Measurements from ENCODE around the gene SGCD. TPM values are rescaled to one million over a fixed set of nuclear protein-coding genes. Genes with fewer than 3 reads are reported as not detected.

SGCD gene
- total and polyA plus RNA-seq, 2 experiments from 2014 or later, result 69.7 to 71.2 TPM

DNA sequence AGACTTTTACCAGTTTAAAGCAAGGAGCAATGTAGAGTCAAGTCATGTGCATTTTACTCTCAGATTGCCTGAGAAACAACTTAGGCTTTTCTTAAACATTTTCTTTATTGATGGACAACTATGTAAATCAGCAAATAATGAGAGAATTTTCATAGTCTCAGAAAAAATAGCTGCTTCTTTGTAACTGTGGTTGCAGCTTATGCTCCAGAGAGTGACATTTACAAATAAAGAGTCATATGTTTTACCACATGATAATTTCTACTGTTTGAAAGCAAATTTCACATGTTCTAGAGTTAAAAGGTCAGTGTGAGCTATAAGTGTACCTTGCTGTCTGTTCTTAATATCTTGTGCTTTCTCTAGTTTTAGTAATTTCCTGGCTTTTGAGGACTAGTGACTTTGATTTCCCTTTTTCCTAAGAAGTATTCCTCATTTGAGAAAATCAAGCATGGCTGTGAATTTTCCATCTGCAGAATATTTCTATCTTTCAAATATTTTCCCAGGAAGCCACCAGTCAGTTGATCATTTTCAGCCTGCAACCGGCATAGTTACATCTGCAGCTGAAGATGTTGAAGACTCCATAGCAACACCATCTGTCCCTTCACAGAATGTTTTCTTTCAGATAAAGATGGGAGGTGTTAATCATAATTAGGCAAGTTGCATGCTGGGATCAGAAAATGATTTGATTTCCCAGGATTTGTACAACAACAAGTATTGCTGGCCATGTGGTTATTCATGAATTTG is 229.9 kb downstream of the SGCD start:
- H3F3A ChIP-seq (ENCODE audit: insufficient read depth), result no peaks in the 10 kb centered on the region
- no peaks in the 10 kb centered on the region for H3K9me3 ChIP-seq (ENCODE audit: low read depth)
- in situ Hi-C loops (cut with MboI), result no loop called here
- no peak overlapping the region for H3K4me2 ChIP-seq (ENCODE audit: unreplicated experiment)
- no peak for DNase-seq
- no peak overlapping the region for H3K4me3 ChIP-seq
- WGBS, 2 experiments (ENCODE audit: low coverage in 1 of 2, low lambda C conversion rate in 2 of 2, missing lambda C conversion rate in 2 of 2), result 94 to 100% methylated on average over 1 of the region's 1 CpG
- H3K79me2 ChIP-seq (ENCODE audit: insufficient read depth), result no peaks in the 10 kb centered on the region
- H2AFZ ChIP-seq, result no peak overlapping the region
- H4K20me1 ChIP-seq (ENCODE audit: insufficient read depth), result 0 out of 2 replicates have a peak, but pooled peaks cover 4% of the 10 kb centered on the region
- no peak for TF ChIP-seq EZH2phosphoT487 (IDR thresholded peaks at IDR 0.05; ENCODE audit: insufficient read depth, low read depth)
- no peak for TF ChIP-seq EZH2 (IDR thresholded peaks at IDR 0.05; ENCODE audit: insufficient read depth, poor library complexity, severe bottlenecking)
- H3K27me3 ChIP-seq (replicated peaks; ENCODE audit: insufficient read depth), result no peaks in the 10 kb centered on the region
- H3K27ac ChIP-seq, result no peak overlapping the region
- peaks cover 8% of the 10 kb centered on the region; the same call in 1 of the 2 replicates for H3K9me2 ChIP-seq (ENCODE audit: insufficient read depth)
- no peaks in the 10 kb centered on the region for H3K4me1 ChIP-seq (ENCODE audit: insufficient read depth)
- peaks cover 7% of the 10 kb centered on the region; the same call in 1 of the 2 replicates for H3K36me3 ChIP-seq (ENCODE audit: low read depth)
- H3K9ac ChIP-seq, result no peak overlapping the region

DNA sequence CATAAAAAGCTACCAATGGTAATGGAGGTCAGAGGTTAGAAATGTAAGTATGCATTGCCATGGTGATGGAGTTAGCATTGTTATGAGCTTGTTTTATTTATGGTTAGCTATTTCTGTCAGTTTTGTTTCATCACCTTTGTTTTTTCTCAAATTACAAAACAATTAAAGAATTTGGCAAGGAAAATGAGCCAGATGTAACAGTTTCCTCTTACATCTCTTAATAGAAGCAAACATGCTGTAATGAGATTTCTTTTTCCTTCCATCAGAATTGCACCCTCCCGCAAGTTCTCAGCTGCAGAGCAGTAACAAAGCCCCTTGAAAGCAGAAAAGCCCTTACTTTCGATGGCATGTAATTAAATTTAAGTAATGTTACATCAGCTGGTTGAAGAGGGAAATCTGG is 233.0 kb downstream of the SGCD start:
- no peaks in the 10 kb centered on the region for H3K36me3 ChIP-seq (ENCODE audit: low read depth)
- WGBS, 2 experiments (ENCODE audit: low coverage in 1 of 2, low lambda C conversion rate in 2 of 2, missing lambda C conversion rate in 2 of 2), result 54% methylated on average over 2 of the region's 2 CpGs
- no peak for TF ChIP-seq EZH2phosphoT487 (IDR thresholded peaks at IDR 0.05; ENCODE audit: insufficient read depth, low read depth)
- TF ChIP-seq EZH2 (IDR thresholded peaks at IDR 0.05; ENCODE audit: insufficient read depth, poor library complexity, severe bottlenecking), result no peak
- no peak overlapping the region for H2AFZ ChIP-seq
- DNase-seq, result no peak
- in situ Hi-C loops (cut with MboI), result no loop called here
- H3K79me2 ChIP-seq (ENCODE audit: insufficient read depth), result no peaks in the 10 kb centered on the region
- no peaks in the 10 kb centered on the region for H3K27me3 ChIP-seq (replicated peaks; ENCODE audit: insufficient read depth)
- H3K4me2 ChIP-seq (ENCODE audit: unreplicated experiment), result no peak overlapping the region
- no peaks in the 10 kb centered on the region for H3F3A ChIP-seq (ENCODE audit: insufficient read depth)
- no peaks in the 10 kb centered on the region for H3K4me1 ChIP-seq (ENCODE audit: insufficient read depth)
- no peak overlapping the region for H3K27ac ChIP-seq
- no peak overlapping the region for H3K9ac ChIP-seq
- H4K20me1 ChIP-seq (ENCODE audit: insufficient read depth), result 0 out of 2 replicates have a peak, but pooled peaks cover 4% of the 10 kb centered on the region
- H3K4me3 ChIP-seq, result no peak overlapping the region
- H3K9me3 ChIP-seq (ENCODE audit: low read depth), result no peaks in the 10 kb centered on the region
- peaks cover 8% of the 10 kb centered on the region; the same call in 1 of the 2 replicates for H3K9me2 ChIP-seq (ENCODE audit: insufficient read depth)

DNA sequence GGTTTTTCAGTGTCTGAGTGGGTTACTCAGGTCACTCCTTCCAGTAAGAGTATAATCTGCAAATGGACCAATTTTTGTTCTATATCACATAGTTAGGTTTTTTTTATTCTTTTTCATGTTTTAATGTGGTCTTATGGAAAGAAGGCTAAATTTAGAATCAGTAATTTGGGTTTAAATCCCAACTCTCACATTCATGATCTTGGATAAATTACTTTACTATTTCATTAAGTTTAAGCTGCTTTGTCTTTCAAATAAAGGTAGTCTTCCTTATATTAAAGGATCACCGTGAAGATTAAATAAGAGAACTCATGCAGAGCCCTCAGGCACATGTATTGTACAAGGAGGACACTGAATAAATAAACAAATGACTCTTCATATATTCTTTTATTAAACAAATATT is 234.7 kb downstream of the SGCD start:
- no peaks in the 10 kb centered on the region for H3K9me2 ChIP-seq (ENCODE audit: insufficient read depth)
- no peaks in the 10 kb centered on the region for H3K27me3 ChIP-seq (replicated peaks; ENCODE audit: insufficient read depth)
- TF ChIP-seq EZH2phosphoT487 (IDR thresholded peaks at IDR 0.05; ENCODE audit: insufficient read depth, low read depth), result no peak
- no peak for TF ChIP-seq EZH2 (IDR thresholded peaks at IDR 0.05; ENCODE audit: insufficient read depth, poor library complexity, severe bottlenecking)
- H2AFZ ChIP-seq, result no peak overlapping the region
- 0 out of 2 replicates have a peak, but pooled peaks cover 4% of the 10 kb centered on the region for H4K20me1 ChIP-seq (ENCODE audit: insufficient read depth)
- DNase-seq, result no peak
- no peaks in the 10 kb centered on the region for H3K9me3 ChIP-seq (ENCODE audit: low read depth)
- 89 to 94% methylated on average over 1 of the region's 1 CpG for WGBS, 2 experiments (ENCODE audit: low coverage in 1 of 2, low lambda C conversion rate in 2 of 2, missing lambda C conversion rate in 2 of 2)
- H3K4me1 ChIP-seq (ENCODE audit: insufficient read depth), result no peaks in the 10 kb centered on the region
- H3K9ac ChIP-seq, result no peak overlapping the region
- no peaks in the 10 kb centered on the region for H3K36me3 ChIP-seq (ENCODE audit: low read depth)
- in situ Hi-C loops (cut with MboI), result no loop called here
- no peak overlapping the region for H3K27ac ChIP-seq
- no peaks in the 10 kb centered on the region for H3K79me2 ChIP-seq (ENCODE audit: insufficient read depth)
- no peaks in the 10 kb centered on the region for H3F3A ChIP-seq (ENCODE audit: insufficient read depth)
- H3K4me3 ChIP-seq, result no peak overlapping the region
- H3K4me2 ChIP-seq (ENCODE audit: unreplicated experiment), result no peak overlapping the region

GRCh38 chr5:156570615-156571014 is 243.7 kb downstream of the SGCD start:
- TF ChIP-seq EZH2 (IDR thresholded peaks at IDR 0.05; ENCODE audit: insufficient read depth, poor library complexity, severe bottlenecking) (no peak), EZH2phosphoT487 (IDR thresholded peaks at IDR 0.05; ENCODE audit: insufficient read depth, low read depth) (no peak)

More at GRCh38 chr5:156570615-156571014, 243.7 kb downstream of the SGCD start:
- in situ Hi-C loops (cut with MboI), result no loop called here
- Histone ChIP-seq H2AFZ (no peak overlapping the region), H3K36me3 (ENCODE audit: low read depth) (no peaks in the 10 kb centered on the region), H4K20me1 (ENCODE audit: insufficient read depth) (no peaks in the 10 kb centered on the region), H3K27me3 (replicated peaks; ENCODE audit: insufficient read depth) (no peaks in the 10 kb centered on the region), H3K9me2 (ENCODE audit: insufficient read depth) (no peaks in the 10 kb centered on the region), H3K9me3 (ENCODE audit: low read depth) (no peaks in the 10 kb centered on the region), H3K9ac (no peak overlapping the region), H3K79me2 (ENCODE audit: insufficient read depth) (no peaks in the 10 kb centered on the region), H3K4me3 (no peak overlapping the region), H3K4me2 (ENCODE audit: unreplicated experiment) (no peak overlapping the region), H3K27ac (no peak overlapping the region), H3K4me1 (ENCODE audit: insufficient read depth) (no peaks in the 10 kb centered on the region), H3F3A (ENCODE audit: insufficient read depth) (no peaks in the 10 kb centered on the region)
- DNase-seq, result no peak

Measured in GM23248 (cell line).